ENCODE results near the gene RUNX3.
"Not testable (repeated sequence)": the region's sequence is repeated elsewhere in the genome, so short reads cannot be mapped to it uniquely, and the experiment has no call there.

The RUNX3 gene

DNA sequence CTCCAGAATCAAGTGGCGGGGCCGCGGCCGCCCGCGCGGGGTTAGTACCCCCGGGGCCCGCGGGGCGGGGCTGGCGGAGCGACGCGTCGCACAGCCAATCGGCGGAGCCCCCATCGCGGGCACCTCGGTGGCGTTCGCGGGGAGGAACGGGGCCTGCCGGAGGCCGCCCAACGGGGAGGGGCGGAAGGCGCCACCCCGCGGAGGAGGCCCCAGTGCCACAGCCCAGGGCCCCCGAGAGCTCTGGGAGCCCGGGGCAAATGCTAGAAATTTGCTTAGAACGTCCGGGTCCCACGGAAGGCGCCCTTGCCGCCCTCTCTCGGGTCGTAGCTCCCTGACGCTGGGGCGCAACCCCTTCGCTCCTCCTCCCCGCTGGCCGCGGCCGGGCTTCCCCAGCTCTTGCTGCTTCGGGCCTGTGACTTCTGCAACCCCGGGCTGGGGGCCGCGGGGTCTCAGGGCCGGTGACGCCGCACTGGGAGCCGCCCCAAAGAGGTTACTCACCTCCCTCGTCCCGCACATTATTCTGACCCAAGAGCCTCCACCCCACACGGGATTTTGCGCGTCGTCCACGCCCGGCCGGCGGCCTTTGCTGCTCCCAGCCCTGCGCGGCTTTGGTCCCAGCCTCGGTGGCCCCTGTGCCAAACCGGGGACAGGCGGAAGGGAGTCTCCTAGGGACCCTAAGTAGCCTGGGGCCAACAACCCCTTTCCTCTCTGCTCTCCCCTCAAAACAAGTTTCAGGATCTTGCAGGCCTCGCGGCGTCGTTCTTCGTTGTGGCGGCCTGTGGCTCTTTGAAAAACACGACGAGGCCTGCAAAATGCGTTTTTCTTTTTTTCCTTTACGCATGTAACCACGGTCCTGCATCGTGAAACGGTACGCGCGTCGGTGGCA, at the start of gene RUNX3:
TSS of gene RUNX3 (minus strand) at position 17 of the 886 bp plus-strand sequence. CDS start 408 bp downstream, outside the sequence.
- H3K9me3 Mint-ChIP-seq: no peaks in the 10 kb centered on the region

DNA sequence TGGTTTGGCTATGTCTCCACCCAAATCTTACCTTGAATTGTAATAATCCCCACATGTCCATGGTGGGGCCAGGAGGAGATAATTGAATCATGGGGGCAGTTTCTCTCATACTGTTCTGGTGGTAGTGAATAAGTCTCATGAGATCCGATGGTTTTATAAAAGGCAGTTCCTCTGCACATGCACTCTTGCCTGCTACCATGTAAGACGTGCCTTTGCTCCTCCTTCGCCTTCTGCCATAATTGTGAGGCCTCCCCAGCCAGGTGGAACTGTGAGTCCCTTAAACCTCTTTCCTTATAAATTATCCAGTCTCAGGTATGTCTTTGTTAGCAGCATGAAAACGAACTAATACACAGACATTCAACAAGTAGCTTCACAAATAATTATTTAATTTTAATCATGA, 49.2 kb upstream of the RUNX3 start:
- H3K4me1 Mint-ChIP-seq, H3K4me3 Mint-ChIP-seq, H3K27ac Mint-ChIP-seq: not testable (repeated sequence)
- H3K27me3 Mint-ChIP-seq (ENCODE audit: low read depth): peaks cover 38% of the 10 kb centered on the region
- H3K36me3 Mint-ChIP-seq (ENCODE audit: low read depth): peaks cover 11% of the 10 kb centered on the region
- peaks cover 33% of the 10 kb centered on the region for H3K9me3 Mint-ChIP-seq

More for the DNA sequence above, at the start of gene RUNX3:
- Mint-ChIP-seq H3K27ac (no peak within 1 kb of the TSS), H3K36me3 (ENCODE audit: low read depth) (peaks cover 4% of the 10 kb centered on the region), H3K4me3 (peak within 1 kb of the TSS in 2 of 3 experiments; percentile 15 to 43), H3K27me3 (ENCODE audit: low read depth) (peaks cover 93% of the 10 kb centered on the region), H3K4me1 (peaks cover 30% of the 10 kb centered on the region)
- TF ChIP-seq, protein P1, sequence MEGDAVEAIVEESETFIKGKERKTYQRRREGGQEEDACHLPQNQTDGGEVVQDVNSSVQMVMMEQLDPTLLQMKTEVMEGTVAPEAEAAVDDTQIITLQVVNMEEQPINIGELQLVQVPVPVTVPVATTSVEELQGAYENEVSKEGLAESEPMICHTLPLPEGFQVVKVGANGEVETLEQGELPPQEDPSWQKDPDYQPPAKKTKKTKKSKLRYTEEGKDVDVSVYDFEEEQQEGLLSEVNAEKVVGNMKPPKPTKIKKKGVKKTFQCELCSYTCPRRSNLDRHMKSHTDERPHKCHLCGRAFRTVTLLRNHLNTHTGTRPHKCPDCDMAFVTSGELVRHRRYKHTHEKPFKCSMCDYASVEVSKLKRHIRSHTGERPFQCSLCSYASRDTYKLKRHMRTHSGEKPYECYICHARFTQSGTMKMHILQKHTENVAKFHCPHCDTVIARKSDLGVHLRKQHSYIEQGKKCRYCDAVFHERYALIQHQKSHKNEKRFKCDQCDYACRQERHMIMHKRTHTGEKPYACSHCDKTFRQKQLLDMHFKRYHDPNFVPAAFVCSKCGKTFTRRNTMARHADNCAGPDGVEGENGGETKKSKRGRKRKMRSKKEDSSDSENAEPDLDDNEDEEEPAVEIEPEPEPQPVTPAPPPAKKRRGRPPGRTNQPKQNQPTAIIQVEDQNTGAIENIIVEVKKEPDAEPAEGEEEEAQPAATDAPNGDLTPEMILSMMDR (IDR thresholded peaks at IDR 0.05; ENCODE audit: unreplicated experiment in 3 of 3): no peak

- H3K36me3 Mint-ChIP-seq (ENCODE audit: low read depth): peaks cover 11% of the 10 kb centered on the region
- peaks cover 38% of the 10 kb centered on the region for H3K27me3 Mint-ChIP-seq (ENCODE audit: low read depth)
- TF ChIP-seq, protein P1 (IDR thresholded peaks at IDR 0.05; ENCODE audit: unreplicated experiment in 3 of 3): no peak
- H3K4me1 Mint-ChIP-seq: no peaks in the 10 kb centered on the region
- H3K9me3 Mint-ChIP-seq: peaks cover 36% of the 10 kb centered on the region
- H3K27ac Mint-ChIP-seq: no peak overlapping the region
- H3K4me3 Mint-ChIP-seq: no peak overlapping the region
Measured at GRCh38 chr1:24978383-24979032, 48.4 kb upstream of the RUNX3 start.

- TF ChIP-seq, protein P1 (IDR thresholded peaks at IDR 0.05; ENCODE audit: unreplicated experiment in 3 of 3): no peak
- Mint-ChIP-seq H3K9me3 (peaks cover 39% of the 10 kb centered on the region), H3K4me3 (no peak overlapping the region), H3K4me1 (peaks cover 24% of the 10 kb centered on the region), H3K27me3 (ENCODE audit: low read depth) (peaks cover 37% of the 10 kb centered on the region), H3K36me3 (ENCODE audit: low read depth) (peaks cover 11% of the 10 kb centered on the region), H3K27ac (no peak overlapping the region)
Measured at GRCh38 chr1:24975391-24975790, 45.3 kb upstream of the RUNX3 start.

- TF ChIP-seq, protein P1 (IDR thresholded peaks at IDR 0.05; ENCODE audit: unreplicated experiment in 3 of 3): no peak
- H3K4me3 Mint-ChIP-seq: no peak overlapping the region
- peaks cover 29% of the 10 kb centered on the region for H3K4me1 Mint-ChIP-seq
- H3K36me3 Mint-ChIP-seq (ENCODE audit: low read depth): peaks cover 11% of the 10 kb centered on the region
- peaks cover 36% of the 10 kb centered on the region for H3K9me3 Mint-ChIP-seq
- no peak overlapping the region for H3K27ac Mint-ChIP-seq
- H3K27me3 Mint-ChIP-seq (ENCODE audit: low read depth): peaks cover 36% of the 10 kb centered on the region
Measured at GRCh38 chr1:24973315-24973714, 43.2 kb upstream of the RUNX3 start.

DNA sequence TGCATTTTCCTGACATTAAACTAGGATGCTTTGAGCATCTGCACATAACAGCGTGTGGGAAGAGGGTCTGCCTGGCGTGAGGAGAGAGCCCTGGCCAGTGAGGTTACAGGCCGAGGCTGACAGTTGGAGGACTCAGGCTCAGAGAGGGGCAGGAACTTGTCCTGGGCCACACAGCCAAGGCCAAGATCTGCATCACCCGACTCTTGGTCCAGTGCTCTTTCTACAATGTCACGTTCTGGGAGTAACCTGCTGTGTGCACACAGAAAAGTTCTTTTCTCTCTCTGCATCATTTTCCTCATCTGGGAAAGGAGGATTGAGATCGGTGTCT, 42.8 kb upstream of the RUNX3 start:
- TF ChIP-seq, protein P1 (IDR thresholded peaks at IDR 0.05; ENCODE audit: unreplicated experiment in 3 of 3): no peak
- H3K4me3 Mint-ChIP-seq: no peak overlapping the region
- H3K9me3 Mint-ChIP-seq: peaks cover 32% of the 10 kb centered on the region
- H3K27ac Mint-ChIP-seq: no peak overlapping the region
- peaks cover 11% of the 10 kb centered on the region for H3K36me3 Mint-ChIP-seq (ENCODE audit: low read depth)
- peaks cover 29% of the 10 kb centered on the region for H3K4me1 Mint-ChIP-seq
- H3K27me3 Mint-ChIP-seq (ENCODE audit: low read depth): peaks cover 36% of the 10 kb centered on the region
